ENCODE results near the gene VAMP2.

- TF ChIP-seq ZBTB7A (IDR thresholded peaks at IDR 0.05; ENCODE audit: low read depth) (peak; percentile 82; the same call in 1 of the 2 replicates), EP300 (IDR thresholded peaks at IDR 0.05; ENCODE audit: borderline replicate concordance) (no peak; the same call in 1 of the 2 replicates), RAD21 (IDR thresholded peaks at IDR 0.05; ENCODE audit: low read depth) (peak; percentile 66)
Measured at GRCh38 chr17:8121681-8122421, 40.9 kb downstream of the VAMP2 start.
